Adrenal gland (tissue), 5 donors: ENCODE results near the gene RAD9A.

Experiments
- CTCF ChIP-seq, 6 experiments: fragments of 450-650 bp in 4 of 6; fragments of 200-600 bp in 2 of 6; sonication (generic) in 1 of 6; IDR thresholded peaks; 1 replicate in 5 of 6; 2 replicates in 1 of 6; pipeline versions ENCODE4 v1.5.1 to v1.8.0; 2016 to 2021; ENCODE audit warnings: antibody characterized with exemption in 6 of 6, mild to moderate bottlenecking in 2 of 6, moderate library complexity in 1 of 6
- POLR2A ChIP-seq, 2 donors: fragments of 450-650 bp; IDR thresholded peaks; one replicate each; pipeline ENCODE4 v1.6.1; 2017; ENCODE audit warnings: antibody characterized with exemption in 2 of 2, mild to moderate bottlenecking in 2 of 2, moderate library complexity in 1 of 2
- donor health status: DM: no; HTN: no; CAD: no.

GRCh38 chr11:67438158-67438902 is 46.5 kb downstream of the RAD9A start:
- TF ChIP-seq POLR2A (IDR thresholded peaks at IDR 0.05) (no peak), CTCF (IDR thresholded peaks at IDR 0.05) (no peak)
